IMR-90 (cell line): ENCODE data around the gene RCC1. TPM values are rescaled to one million over a fixed set of nuclear protein-coding genes. Genes with fewer than 3 reads are reported as not detected.

Source experiments
- ATAC-seq: fragments of 200-7000 bp; cut with Tn5 transposase; 2 replicates; pipeline ENCODE4 v1.9.1; 2020; ENCODE audit warnings: low read depth, mild to moderate bottlenecking, moderate library complexity
- BruUV-seq: library from RNA; stranded (reverse); fragments of 400-500 nt; replicated peaks from 2 replicates; lab custom pipeline; 2021; lab: Mats Ljungman, UMichigan
- CTCF ChIA-PET: fragments of 300-600 bp; formaldehyde crosslinking; extraction: SDS; loops from one replicate; lab custom pipeline; 2021; ENCODE audit warnings: antibody characterized with exemption; lab: Yijun Ruan, JAX
- POLR2A ChIA-PET: fragments of 300-600 bp; sonication (Branson Sonifier 250); formaldehyde crosslinking; loops from one replicate; lab custom pipeline; 2022; ENCODE audit warnings: antibody characterized with exemption; ENCODE audit not compliant: unreplicated experiment; lab: Charles Lee
- DNase-seq: peaks from one replicate; pipeline ENCODE4 v3.0.0; 2013
- H2AFZ ChIP-seq: replicated peaks from 2 replicates; pipeline ENCODE3; 2013; ENCODE audit warnings: low read length, mild to moderate bottlenecking; ENCODE audit not compliant: poor library complexity
- H2AK5ac ChIP-seq: 2 replicates; pipeline ENCODE4 v1.6.1; 2013; ENCODE audit warnings: low read depth, low read length, inconsistent platforms
- H2AK9ac ChIP-seq: replicated peaks from 2 replicates; pipeline ENCODE3; 2013; ENCODE audit warnings: mild to moderate bottlenecking, low read depth, low read length, moderate library complexity; ENCODE audit not compliant: poor library complexity
- H2BK120ac ChIP-seq: 2 replicates; pipeline ENCODE4 v1.6.1; 2013; ENCODE audit warnings: low read depth, low read length, inconsistent platforms
- H2BK15ac ChIP-seq: 3 replicates; pipeline ENCODE4 v1.6.1; 2013; ENCODE audit warnings: low read depth, low read length, inconsistent platforms
- H2BK20ac ChIP-seq: 2 replicates; pipeline ENCODE4 v1.6.1; 2013; ENCODE audit warnings: low read depth, mild to moderate bottlenecking, inconsistent platforms, low read length, moderate library complexity
- H2BK5ac ChIP-seq: 2 replicates; pipeline ENCODE4 v1.6.1; 2013; ENCODE audit warnings: mild to moderate bottlenecking, low read depth, low read length, inconsistent platforms; ENCODE audit not compliant: poor library complexity, severe bottlenecking
- H3K14ac ChIP-seq: replicated peaks from 2 replicates; pipeline ENCODE4 v1.6.1; 2013; ENCODE audit warnings: low read depth, low read length, inconsistent platforms
- H3K18ac ChIP-seq: 2 replicates; pipeline ENCODE4 v1.6.1; 2013; ENCODE audit warnings: low read depth, low read length, control low read depth
- H3K23ac ChIP-seq: 2 replicates; pipeline ENCODE4 v1.6.1; 2013; ENCODE audit warnings: low read depth, low read length, inconsistent platforms
- H3K27ac ChIP-seq: 2 replicates; pipeline ENCODE4 v1.5.1; 2013; ENCODE audit warnings: mild to moderate bottlenecking, control low read depth, low read length; ENCODE audit not compliant: insufficient read depth
- H3K27me3 ChIP-seq: 2 replicates; pipeline ENCODE4 v1.6.1; 2013; ENCODE audit warnings: low read length; ENCODE audit not compliant: control insufficient read depth, insufficient read depth
- H3K36me3 ChIP-seq: 2 replicates; pipeline ENCODE4 v1.6.1; 2013; ENCODE audit warnings: low read length, mixed read lengths; ENCODE audit not compliant: control insufficient read depth, insufficient read depth
- H3K4ac ChIP-seq: 2 replicates; pipeline ENCODE4 v1.6.1; 2013; ENCODE audit warnings: low read depth, low read length, inconsistent platforms
- H3K4me1 ChIP-seq: 2 replicates; pipeline ENCODE4 v1.6.1; 2013; ENCODE audit warnings: low read length, mixed read lengths; ENCODE audit not compliant: control insufficient read depth, insufficient read depth
- H3K4me2 ChIP-seq: 2 replicates; pipeline ENCODE4 v1.6.1; 2013; ENCODE audit warnings: low read depth, mild to moderate bottlenecking, control low read depth, low read length, moderate library complexity
- H3K4me3 ChIP-seq: 2 replicates; pipeline ENCODE4 v1.5.1; 2013; ENCODE audit warnings: low read depth, mild to moderate bottlenecking, control low read depth, low read length, moderate library complexity; ENCODE audit not compliant: insufficient read depth
- H3K56ac ChIP-seq: 2 replicates; pipeline ENCODE4 v1.6.1; 2013; ENCODE audit warnings: low read length, inconsistent platforms; ENCODE audit not compliant: insufficient read depth; ENCODE audit errors: extremely low read depth
- H3K79me1 ChIP-seq, 2 experiments: 2 replicates each; pipeline ENCODE4 v1.6.1; 2013; ENCODE audit warnings: low read length in 2 of 2, inconsistent platforms in 1 of 2, low read depth in 1 of 2
- H3K9ac ChIP-seq: 2 replicates; pipeline ENCODE4 v1.6.1; 2013; ENCODE audit warnings: low read depth, low read length, control low read depth
- H3K9me1 ChIP-seq: 2 replicates; pipeline ENCODE4 v1.6.1; 2013; ENCODE audit warnings: low read length, inconsistent platforms; ENCODE audit not compliant: insufficient read depth
- H3K9me3 ChIP-seq: 2 replicates; pipeline ENCODE4 v1.6.1; 2013; ENCODE audit warnings: low read length; ENCODE audit not compliant: control insufficient read depth, insufficient read depth
- H4K20me1 ChIP-seq: 2 replicates; pipeline ENCODE4 v1.6.1; 2013; ENCODE audit warnings: low read length, inconsistent platforms; ENCODE audit not compliant: insufficient read depth
- H4K5ac ChIP-seq: 2 replicates; pipeline ENCODE4 v1.6.1; 2013; ENCODE audit warnings: mild to moderate bottlenecking, low read depth, low read length, control low read depth
- H4K8ac ChIP-seq, 2 experiments: 2 replicates each; pipeline ENCODE4 v1.6.1; 2013; ENCODE audit warnings: low read depth in 2 of 2, low read length in 2 of 2, control low read depth in 1 of 2, inconsistent platforms in 1 of 2
- H4K91ac ChIP-seq: 2 replicates; pipeline ENCODE4 v1.6.1; 2013; ENCODE audit warnings: low read depth, low read length, inconsistent platforms; ENCODE audit not compliant: insufficient read depth
- BHLHE40 ChIP-seq: fragments of 150-350 bp; IDR thresholded peaks from 2 replicates; pipeline ENCODE4 v1.6.1; 2016; ENCODE audit warnings: mild to moderate bottlenecking, low read depth, low read length
- CHD1 ChIP-seq: IDR thresholded peaks from 2 replicates; pipeline ENCODE4 v1.6.1; 2012; ENCODE audit warnings: low read depth, low read length, improper control_type of control experiment
- MAZ ChIP-seq: IDR thresholded peaks from 2 replicates; pipeline ENCODE4 v1.6.1; 2012; ENCODE audit warnings: low read depth, mild to moderate bottlenecking, low read length, improper control_type of control experiment, moderate library complexity, borderline replicate concordance
- POLR2A ChIP-seq: IDR thresholded peaks from 2 replicates; pipeline ENCODE4 v1.6.1; 2012; ENCODE audit warnings: mild to moderate bottlenecking, low read depth, low read length
- SMC3 ChIP-seq: fragments of 150-350 bp; IDR thresholded peaks from 2 replicates; pipeline ENCODE4 v1.6.1; 2016; ENCODE audit warnings: low read depth, mild to moderate bottlenecking, antibody characterized with exemption, low read length, moderate library complexity
- WGBS, 2 experiments: methylation state at CpG; one replicate each; pipeline versions ENCODE4 v1.1.5 to v1.1.7; 2013; ENCODE audit warnings: missing lambda C conversion rate in 2 of 2; ENCODE audit not compliant: insufficient read length in 1 of 2; ENCODE audit errors: extremely low coverage in 2 of 2; 5-methylcytosine and 5-hydroxymethylcytosine counted together
- dilution Hi-C: fragments of 300-500 bp; cut with HindIII; formaldehyde crosslinking; loops from one replicate; pipeline ENCODE4 v1.14.3; 2018; ENCODE audit warnings: low sequenced_read_pairs; ENCODE audit not compliant: unreplicated experiment
- in situ Hi-C: fragments of 300-500 bp; cut with MboI; formaldehyde crosslinking; loops from 3 replicates; pipeline ENCODE4 v1.14.3; 2019; ENCODE audit warnings: low sequenced_read_pairs, inconsistent platforms, mixed read lengths
- intact Hi-C: fragments of 100-400 bp; cut with micrococcal nuclease; formaldehyde crosslinking; loops from 2 replicates; pipeline ENCODE4 v1.10.0; 2022
- polyA plus RNA-seq, 3 experiments: library from polyadenylated mRNA; depleted of rRNA; stranded (reverse); fragments of >200 nt; gene quantifications; 2 replicates each; pipeline ENCODE4 v1.2.3, GENCODE V29; 2012; ENCODE audit warnings: low replicate concordance in 1 of 3
- total RNA-seq: library from RNA; depleted of rRNA; stranded (reverse); fragments of >200 nt; gene quantifications from 2 replicates; pipeline ENCODE4 v1.2.3, GENCODE V29; 2012
- TF ChIP-seq, protein P1 (sequence below): fragments of 150-350 bp; IDR thresholded peaks from 2 replicates; pipeline ENCODE4 v1.6.1; 2016; ENCODE audit warnings: low read depth, mild to moderate bottlenecking, low read length, moderate library complexity, borderline replicate concordance
- TF ChIP-seq, protein P2 (sequence below): fragments of 150-350 bp; IDR thresholded peaks from 2 replicates; pipeline ENCODE4 v1.6.1; 2017; ENCODE audit warnings: mild to moderate bottlenecking, antibody characterized with exemption, low read length, low read depth

The RCC1 gene
- total and polyA plus RNA-seq, 2 of the 4 experiments (the other 2 are of a cell fraction): 33.2 to 43.9 TPM

DNA sequence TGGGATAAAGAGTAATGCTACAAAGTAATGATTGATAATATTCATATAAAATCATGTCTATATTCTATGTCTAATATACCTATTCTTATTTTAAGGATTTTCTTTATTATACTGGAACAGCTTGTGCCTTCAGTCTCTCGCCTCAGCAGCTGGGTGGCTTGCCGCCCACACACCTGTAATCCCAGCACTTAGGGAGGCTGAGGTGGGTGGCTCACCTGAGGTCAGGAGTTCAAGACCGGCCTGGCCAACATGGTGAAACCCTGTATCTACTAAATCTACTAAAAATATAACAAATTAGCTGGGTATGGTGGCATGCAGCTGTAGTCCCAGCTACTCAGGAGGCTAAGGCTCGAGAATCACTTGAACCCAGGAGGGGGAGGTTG is 39.4 kb downstream of the RCC1 start:
- H2BK120ac ChIP-seq: no peak overlapping the region
- no peaks in the 10 kb centered on the region for H3K79me1 ChIP-seq
- no peaks in the 10 kb centered on the region for H3K9me1 ChIP-seq
- H2AFZ ChIP-seq: no peak overlapping the region
- no peaks in the 10 kb centered on the region for H3K9me3 ChIP-seq
- no peaks in the 10 kb centered on the region for H4K20me1 ChIP-seq
- ATAC-seq: no peak
- no peak overlapping the region for H3K18ac ChIP-seq
- H4K91ac ChIP-seq: no peak overlapping the region
- POLR2A ChIA-PET: no interaction called here
- H3K14ac ChIP-seq: no peak overlapping the region
- H3K4me3 ChIP-seq: no peak overlapping the region
- no peak overlapping the region for H2BK15ac ChIP-seq
- no peak overlapping the region for H4K5ac ChIP-seq
- no peaks in the 10 kb centered on the region for H3K27me3 ChIP-seq
- DNase-seq: no peak
- H2AK5ac ChIP-seq: no peak overlapping the region
- no peak overlapping the region for H2AK9ac ChIP-seq
- intact Hi-C loops (no loop called here), dilution Hi-C loops (no loop called here), in situ Hi-C loops (no loop called here)
- no peak overlapping the region for H3K4ac ChIP-seq
- TF ChIP-seq, protein P1, sequence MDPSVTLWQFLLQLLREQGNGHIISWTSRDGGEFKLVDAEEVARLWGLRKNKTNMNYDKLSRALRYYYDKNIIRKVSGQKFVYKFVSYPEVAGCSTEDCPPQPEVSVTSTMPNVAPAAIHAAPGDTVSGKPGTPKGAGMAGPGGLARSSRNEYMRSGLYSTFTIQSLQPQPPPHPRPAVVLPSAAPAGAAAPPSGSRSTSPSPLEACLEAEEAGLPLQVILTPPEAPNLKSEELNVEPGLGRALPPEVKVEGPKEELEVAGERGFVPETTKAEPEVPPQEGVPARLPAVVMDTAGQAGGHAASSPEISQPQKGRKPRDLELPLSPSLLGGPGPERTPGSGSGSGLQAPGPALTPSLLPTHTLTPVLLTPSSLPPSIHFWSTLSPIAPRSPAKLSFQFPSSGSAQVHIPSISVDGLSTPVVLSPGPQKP: no peak
- TF ChIP-seq POLR2A (no peak), BHLHE40 (no peak), CHD1 (no peak), MAZ (no peak), SMC3 (no peak)
- TF ChIP-seq, protein P2, sequence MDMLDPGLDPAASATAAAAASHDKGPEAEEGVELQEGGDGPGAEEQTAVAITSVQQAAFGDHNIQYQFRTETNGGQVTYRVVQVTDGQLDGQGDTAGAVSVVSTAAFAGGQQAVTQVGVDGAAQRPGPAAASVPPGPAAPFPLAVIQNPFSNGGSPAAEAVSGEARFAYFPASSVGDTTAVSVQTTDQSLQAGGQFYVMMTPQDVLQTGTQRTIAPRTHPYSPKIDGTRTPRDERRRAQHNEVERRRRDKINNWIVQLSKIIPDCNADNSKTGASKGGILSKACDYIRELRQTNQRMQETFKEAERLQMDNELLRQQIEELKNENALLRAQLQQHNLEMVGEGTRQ: no peak
- H3K4me1 ChIP-seq: no peaks in the 10 kb centered on the region
- no peak overlapping the region for H3K9ac ChIP-seq
- CTCF ChIA-PET: interaction anchor here (0.6 to 1.1 kb wide), 2 partner anchors 18 to 36 kb away, joined by 3 read pairs; no protein-coding TSS in a partner anchor
- no peak overlapping the region for H3K4me2 ChIP-seq
- H3K36me3 ChIP-seq: no peaks in the 10 kb centered on the region
- H2BK20ac ChIP-seq: no peak overlapping the region
- no peak overlapping the region for H3K56ac ChIP-seq
- 83% methylated on average over 1 of the region's 4 CpGs; no CpG with 5 or more reads in 1 of the 2 experiments for WGBS, 2 experiments
- no peak overlapping the region for H2BK5ac ChIP-seq
- BruUV-seq: no TSS peak
- H3K23ac ChIP-seq: no peak overlapping the region
- no peak overlapping the region for H4K8ac ChIP-seq
- no peak overlapping the region for H3K27ac ChIP-seq
